Measurements from ENCODE around the gene CTSW.

- TF ChIP-seq POLR2AphosphoS5 (IDR thresholded peaks at IDR 0.05; ENCODE audit: borderline replicate concordance, low read depth, low read length) (no peak), EZH2 (IDR thresholded peaks at IDR 0.05) (no peak), FOXP2 (optimal IDR thresholded peaks at IDR 0.05; ENCODE audit: control extremely low read depth, extremely low read length, insufficient read depth) (no peak)
Measured at GRCh38 chr11:65871811-65872548, 7.7 kb upstream of the CTSW start.
